NCI-H2196 treated with DMSO at 0.1 percent for 48 hours (cell line): ENCODE results near the gene DENND4C.
"Not testable (repeated sequence)": the region's sequence is repeated elsewhere in the genome, so short reads cannot be mapped to it uniquely, and the experiment has no call there.

Experiments
- DNase-seq: peaks from one replicate; lab custom pipeline; 2025; ENCODE audit not compliant: unreplicated experiment; lab: John Stamatoyannopoulos, UW

The DENND4C gene

GRCh38 chr9:19408693-19409400, 178.4 kb downstream of the DENND4C start, which contains the start of gene ACER2:
ACER2 (plus strand) TSS chr9:19409009; CDS start chr9:19409085, 76 bp downstream.
- DNase-seq, result peak; percentile 78

GRCh38 chr9:19409401-19410194, 179.1 kb downstream of the DENND4C start:
- no peak for DNase-seq

- DNase-seq, result no peak
Measured at GRCh38 chr9:19410195-19410503, 179.7 kb downstream of the DENND4C start.

GRCh38 chr9:19410594-19410993, 180.1 kb downstream of the DENND4C start:
- DNase-seq, result no peak

- DNase-seq, result no peak
Measured at GRCh38 chr9:19411316-19411715, 180.8 kb downstream of the DENND4C start.

GRCh38 chr9:19413456-19413855, 183.0 kb downstream of the DENND4C start:
- not testable (repeated sequence) for DNase-seq

- DNase-seq, result no peak
Measured at GRCh38 chr9:19416143-19416542, 185.7 kb downstream of the DENND4C start.

- DNase-seq, result no peak
Measured at GRCh38 chr9:19420877-19421276, 190.4 kb downstream of the DENND4C start.
